Right kidney (tissue), 9 donors: ENCODE results near the gene SPRR2B.
"Not testable (repeated sequence)": the region's sequence is repeated elsewhere in the genome, so short reads cannot be mapped to it uniquely, and the experiment has no call there.

Source experiments
- DNase-seq: peaks from one replicate; pipeline ENCODE4 v3.0.0-alpha.2; 2016
- long read RNA-seq, 8 donors: transcript quantifications; one replicate each; lab custom pipeline, GENCODE V29; 2026

SPRR2B gene
- long read RNA-seq, donor 1, result 0 reads
- long read RNA-seq, donor 2, result 0 reads
- long read RNA-seq, donor 3, result 0 reads
- long read RNA-seq, donor 4, result 0 reads
- long read RNA-seq, donor 5, result 0 reads
- long read RNA-seq, donor 6, result 0 reads
- long read RNA-seq, donor 7, result 0 reads
- long read RNA-seq, donor 8, result 0 reads

GRCh38 chr1:153071511-153071910 is at the start of gene SPRR2B:
Gene SPRR2B (minus strand): TSS chr1:153071611. CDS start chr1:153070839, 772 bp downstream.
- no peak for DNase-seq

- no peak for DNase-seq
Measured at GRCh38 chr1:153120945-153121344, 49.5 kb upstream of the SPRR2B start.

DNA sequence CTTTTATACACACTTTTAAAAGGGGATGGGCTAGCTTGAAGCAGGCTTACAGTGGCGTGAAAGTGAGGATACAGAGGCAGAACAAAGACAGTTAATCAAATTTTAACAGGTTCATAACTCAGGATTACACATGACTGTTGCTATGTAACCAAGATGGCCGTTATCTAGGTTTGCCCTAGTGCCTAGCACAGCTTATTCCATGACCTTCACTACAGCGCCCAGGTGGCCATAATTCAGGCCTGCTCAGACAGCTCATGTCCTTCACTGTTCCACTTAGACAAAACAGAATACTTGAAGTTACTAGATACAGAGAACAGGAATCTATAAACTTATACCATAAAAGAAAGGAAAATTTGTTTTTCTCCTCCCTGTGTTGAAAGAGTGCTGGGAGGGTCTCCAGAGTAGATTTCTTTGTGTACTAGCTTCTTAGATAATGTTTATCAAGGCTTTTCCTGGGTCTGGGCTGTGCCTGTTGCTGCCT is 48.1 kb upstream of the SPRR2B start:
- DNase-seq, result no peak

GRCh38 chr1:153115264-153115663 is 43.9 kb upstream of the SPRR2B start:
- DNase-seq, result not testable (repeated sequence)

- no peak for DNase-seq
Measured at GRCh38 chr1:153113416-153113815, 42.0 kb upstream of the SPRR2B start, which contains the start of gene SPRR2F. Gene SPRR2F (minus strand): TSS chr1:153113516. CDS start chr1:153112733, 783 bp downstream.

DNA sequence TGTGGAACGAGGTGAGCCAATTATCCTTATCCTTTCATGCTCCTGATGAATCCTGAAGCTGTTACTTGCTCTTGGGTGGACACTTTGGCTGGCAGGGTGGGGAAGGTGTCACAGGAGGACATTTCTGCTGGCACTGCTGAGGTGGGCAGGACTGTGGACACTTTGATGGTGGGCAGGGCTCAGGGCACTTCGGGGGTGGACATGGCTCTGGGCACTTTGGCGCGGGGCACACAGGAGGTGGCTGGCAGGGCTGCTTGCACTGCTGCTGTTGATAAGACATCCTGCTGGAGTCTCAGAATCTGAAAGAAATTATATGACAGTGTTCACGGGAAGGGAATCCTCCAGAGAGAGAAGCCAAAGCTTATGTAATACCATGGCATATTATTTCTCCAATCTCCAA is 41.0 kb upstream of the SPRR2B start:
- DNase-seq, result not testable (repeated sequence)

DNA sequence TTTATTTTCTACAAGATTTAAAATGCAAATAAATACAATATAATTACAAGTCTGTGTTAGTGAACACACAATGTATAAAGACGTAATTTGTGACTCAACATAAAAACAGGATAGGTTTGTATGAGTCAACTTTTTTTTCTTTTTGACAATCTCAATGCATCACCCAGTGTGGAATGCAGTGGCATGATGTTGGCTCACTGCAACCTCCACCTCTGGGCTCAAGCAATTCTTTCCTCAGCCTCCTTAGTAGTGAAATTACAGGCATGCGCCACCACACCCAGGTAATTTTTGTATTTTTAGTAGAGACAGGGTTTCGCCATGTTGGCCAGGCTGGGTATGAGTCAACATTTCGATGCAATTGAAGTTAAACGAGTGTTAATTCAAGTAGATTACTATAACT is 28.8 kb upstream of the SPRR2B start:
- DNase-seq, result no peak

DNA sequence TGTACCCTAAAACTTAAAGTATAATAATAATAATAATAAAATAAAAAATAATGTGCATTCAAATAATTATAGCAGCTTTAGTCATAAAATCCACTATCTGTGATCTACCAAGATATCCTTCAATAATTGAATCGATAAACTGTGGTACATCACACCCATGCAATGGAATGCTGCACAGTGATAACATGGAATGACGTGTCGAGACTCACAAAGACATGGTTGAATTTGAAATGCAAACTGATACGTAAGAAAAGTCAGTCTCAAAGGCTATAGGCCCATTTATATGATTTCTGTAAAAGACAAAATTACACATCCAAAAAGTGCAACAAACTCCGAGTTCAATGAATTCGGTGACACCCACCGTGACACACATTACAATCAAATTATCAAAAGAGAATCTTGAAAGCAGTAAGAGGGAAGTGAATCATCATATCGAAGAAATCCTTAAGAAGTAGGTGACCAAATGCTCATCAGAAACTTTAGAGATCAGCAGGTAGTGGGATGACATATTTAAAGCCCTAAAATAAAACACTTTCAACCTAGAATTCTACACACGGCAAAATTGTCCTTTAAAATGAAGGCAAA is 28.1 kb upstream of the SPRR2B start:
- no peak for DNase-seq

DNA sequence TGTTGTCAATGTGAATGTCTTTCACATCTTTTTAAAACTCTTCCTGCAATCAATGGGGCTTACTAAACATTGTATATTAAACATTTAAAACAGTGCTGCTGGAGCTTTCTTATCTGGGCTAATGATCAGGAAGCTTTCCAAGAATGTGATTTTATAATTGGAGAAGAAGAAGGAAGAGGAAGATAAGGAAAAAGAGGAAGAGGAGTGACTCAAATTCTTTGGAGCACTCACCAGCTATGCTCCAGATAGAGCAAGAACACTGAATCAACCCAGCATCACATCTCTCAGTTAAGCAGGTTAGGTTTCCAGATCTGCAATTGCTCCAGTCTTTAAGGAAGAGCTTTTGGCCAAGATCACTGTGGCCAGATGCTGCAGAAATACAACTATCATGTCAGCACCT is 24.4 kb upstream of the SPRR2B start:
- no peak for DNase-seq

DNA sequence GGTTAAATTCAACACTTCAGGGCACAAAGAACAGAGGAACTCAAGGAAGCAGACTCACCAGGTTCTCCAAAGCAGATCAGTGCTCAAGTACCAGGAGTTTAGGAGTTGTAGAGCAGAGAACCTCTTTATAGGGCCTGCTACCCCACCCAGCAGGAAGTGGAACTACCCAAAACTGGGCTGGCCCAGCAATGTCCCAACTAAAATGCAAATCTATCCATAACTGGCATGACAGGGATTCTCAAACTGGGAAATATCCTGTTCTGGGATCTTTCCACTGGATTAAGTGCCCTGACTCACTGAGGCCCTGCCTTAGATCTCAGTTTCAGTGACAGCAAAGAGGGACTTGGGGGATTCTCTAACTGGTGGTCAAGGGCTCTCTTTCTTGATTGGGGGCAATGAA is 23.0 kb upstream of the SPRR2B start, which contains the start of gene SPRR2E:
Gene SPRR2E, minus strand, starts transcription at position 101 of the 400 bp plus-strand sequence. CDS start 775 bp downstream, outside the sequence.
- no peak for DNase-seq

GRCh38 chr1:153087652-153088051 is 16.2 kb upstream of the SPRR2B start:
- no peak for DNase-seq

DNA sequence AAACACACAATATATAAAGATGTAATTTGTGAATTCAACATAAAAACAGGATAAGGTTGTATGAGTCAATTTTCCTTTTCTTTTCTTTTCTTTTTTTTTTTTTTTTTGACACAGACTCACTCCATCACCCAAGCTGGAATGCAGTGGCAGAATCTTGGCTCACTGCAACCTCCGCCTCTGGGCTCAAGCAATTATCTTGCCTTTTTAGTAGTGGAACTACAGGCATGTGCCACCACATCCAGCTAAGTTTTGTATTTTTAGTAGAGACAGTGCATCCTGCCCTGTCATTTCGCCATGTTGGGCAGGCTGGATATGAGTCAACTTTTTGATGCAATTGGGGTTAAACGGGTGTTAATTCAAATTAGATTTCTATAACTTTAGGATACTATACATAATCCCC is 10.3 kb upstream of the SPRR2B start:
- no peak for DNase-seq

- no peak for DNase-seq
Measured at GRCh38 chr1:153072806-153073726, 1.7 kb upstream of the SPRR2B start.

DNA sequence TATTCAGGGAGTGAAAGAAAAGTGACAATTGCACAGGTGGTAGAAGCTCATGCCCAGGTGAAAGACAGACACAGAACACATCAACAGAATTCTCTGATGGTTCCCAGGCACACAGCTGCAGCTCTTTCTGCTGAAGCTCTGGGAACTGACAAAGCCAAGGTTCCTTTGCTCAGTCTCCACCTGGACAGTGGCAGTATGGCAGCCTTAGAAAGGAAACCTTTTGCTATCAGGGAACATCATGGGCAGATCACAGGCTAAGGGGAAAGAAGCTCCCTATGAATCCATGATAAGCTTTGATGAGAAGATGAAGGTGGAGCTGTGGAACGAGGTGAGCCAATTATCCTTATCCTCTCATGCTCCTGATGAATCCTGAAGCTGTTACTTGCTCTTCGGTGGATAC is 1.2 kb downstream of the SPRR2B start:
- no peak for DNase-seq

GRCh38 chr1:153058826-153059784 is 12.3 kb downstream of the SPRR2B start:
- no peak for DNase-seq

- DNase-seq, result no peak
Measured at GRCh38 chr1:153058154-153058553, 13.3 kb downstream of the SPRR2B start.

- no peak for DNase-seq
Measured at GRCh38 chr1:153057375-153057774, 14.0 kb downstream of the SPRR2B start, which contains the start of gene SPRR2A. Gene SPRR2A (minus strand): TSS chr1:153057512. CDS start chr1:153056735, 777 bp downstream.

GRCh38 chr1:153056111-153056510 is 15.3 kb downstream of the SPRR2B start:
- DNase-seq, result not testable (repeated sequence)

DNA sequence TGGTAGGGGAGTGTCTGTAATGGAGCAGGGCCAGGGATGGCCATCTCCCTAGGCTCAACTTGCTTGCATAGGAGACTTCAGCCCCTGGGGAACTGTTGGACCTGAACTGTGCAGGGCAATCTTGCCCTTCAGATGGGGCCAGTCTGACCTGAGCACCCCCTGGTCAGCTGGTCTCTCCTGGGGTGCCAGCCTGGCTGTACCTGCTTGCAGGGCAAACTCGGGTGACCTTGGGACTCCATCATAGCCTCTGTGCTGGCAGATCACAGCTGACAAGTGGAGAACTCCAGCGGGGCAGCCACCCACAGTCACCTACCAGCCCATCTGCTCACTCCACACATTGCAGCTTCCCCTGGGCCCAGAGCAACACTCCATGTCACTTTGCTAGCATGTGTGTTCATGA is 22.2 kb downstream of the SPRR2B start:
- DNase-seq, result no peak

- no peak for DNase-seq
Measured at GRCh38 chr1:153040950-153041631, 30.3 kb downstream of the SPRR2B start, which contains the start of gene SPRR2D. Gene SPRR2D (minus strand): TSS chr1:153041120. CDS start chr1:153040346, 774 bp downstream.

DNA sequence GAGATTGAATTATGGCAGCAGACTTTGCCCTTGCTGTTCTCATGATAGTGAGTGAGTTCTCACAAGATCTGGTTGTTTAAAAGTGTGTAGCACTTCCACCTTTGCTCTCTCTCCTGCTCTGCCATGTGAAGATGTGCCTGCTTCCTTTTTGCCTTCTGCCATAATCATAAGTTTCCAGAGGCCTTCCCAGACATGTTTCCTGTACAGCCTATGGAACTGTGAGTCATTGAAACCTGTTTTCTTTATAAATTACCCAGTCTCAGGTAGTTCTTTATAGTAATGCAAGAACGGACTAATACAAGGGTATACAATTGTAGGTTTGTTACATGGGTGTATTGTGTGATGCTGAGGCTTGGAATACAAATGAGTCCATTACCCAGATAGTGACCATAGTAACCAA is 36.2 kb downstream of the SPRR2B start:
- no peak for DNase-seq
